SK-N-SH treated with all-trans-retinoic acid at 6 μM for 48 hours (cell line): ENCODE results near the gene YIPF4.

ENCODE experiments used
- ARNTL ChIP-seq: fragments of 450-650 bp; formaldehyde crosslinking; IDR thresholded peaks from 2 replicates; pipeline ENCODE4 v1.5.0; 2020; ENCODE audit warnings: low read depth, mild to moderate bottlenecking, moderate library complexity, borderline replicate concordance
- BACH2 ChIP-seq: fragments of 250-450 bp; sonication (Bioruptor Pico); IDR thresholded peaks from 2 replicates; pipeline ENCODE4 v1.9.0; 2021; ENCODE audit warnings: mild to moderate bottlenecking, borderline replicate concordance
- CREB5 ChIP-seq: fragments of 250-450 bp; sonication (Bioruptor Pico); IDR thresholded peaks from 2 replicates; pipeline ENCODE4 v1.5.1; 2020; ENCODE audit warnings: low read depth, mild to moderate bottlenecking, moderate library complexity
- CSRNP3 ChIP-seq: fragments of 250-450 bp; sonication (Bioruptor Pico); IDR thresholded peaks from 2 replicates; pipeline ENCODE4 v1.5.1; 2021; ENCODE audit warnings: mild to moderate bottlenecking, moderate library complexity
- GLIS3 ChIP-seq: fragments of 250-450 bp; sonication (Bioruptor Pico); IDR thresholded peaks from 2 replicates; pipeline ENCODE4 v1.5.0; 2020; ENCODE audit warnings: mild to moderate bottlenecking, moderate library complexity
- ISL1 ChIP-seq: fragments of 250-450 bp; sonication (Bioruptor Pico); IDR thresholded peaks from 2 replicates; pipeline ENCODE4 v2.1.2; 2022; ENCODE audit warnings: mild to moderate bottlenecking, moderate library complexity
- PATZ1 ChIP-seq: fragments of 250-450 bp; sonication (Bioruptor Pico); IDR thresholded peaks from 2 replicates; pipeline ENCODE4 v1.8.0; 2020; ENCODE audit warnings: mild to moderate bottlenecking, moderate library complexity, borderline replicate concordance
- RARB ChIP-seq: fragments of 250-450 bp; sonication (Bioruptor Pico); IDR thresholded peaks from 2 replicates; pipeline ENCODE4 v1.8.0; 2021; ENCODE audit warnings: mild to moderate bottlenecking, moderate library complexity
- SNAI2 ChIP-seq: fragments of 250-450 bp; sonication (Bioruptor Pico); IDR thresholded peaks from 2 replicates; pipeline ENCODE4 v1.5.0; 2020; ENCODE audit warnings: mild to moderate bottlenecking, moderate library complexity
- TCF4 ChIP-seq: fragments of 250-450 bp; sonication (Bioruptor Pico); IDR thresholded peaks from 2 replicates; pipeline ENCODE4 v1.8.0; 2021; ENCODE audit warnings: mild to moderate bottlenecking, moderate library complexity, borderline replicate concordance
- ZC3H10 ChIP-seq: fragments of 250-450 bp; sonication (Bioruptor Pico); IDR thresholded peaks from 2 replicates; pipeline ENCODE4 v1.5.1; 2021; ENCODE audit warnings: mild to moderate bottlenecking, moderate library complexity
- ZFP3 ChIP-seq: fragments of 250-450 bp; sonication (Bioruptor Pico); IDR thresholded peaks from 2 replicates; pipeline ENCODE4 v1.5.0; 2020; ENCODE audit warnings: mild to moderate bottlenecking, moderate library complexity
- ZNF70 ChIP-seq: fragments of 450-650 bp; formaldehyde crosslinking; IDR thresholded peaks from 2 replicates; pipeline ENCODE4 v1.5.0; 2020; ENCODE audit warnings: mild to moderate bottlenecking, moderate library complexity

GRCh38 chr2:32289165-32289999 lies 11.7 kb downstream of the YIPF4 start:
- no peak for TF ChIP-seq RARB (CRISPR knock-in tag)
- no peak for TF ChIP-seq BACH2 (CRISPR knock-in tag)
- no peak for TF ChIP-seq SNAI2 (CRISPR knock-in tag)
- no peak for TF ChIP-seq ARNTL (CRISPR knock-in tag)
- TF ChIP-seq ZNF70 (CRISPR knock-in tag) = no peak
- TF ChIP-seq ZFP3 (CRISPR knock-in tag) = no peak
- TF ChIP-seq TCF4 (CRISPR knock-in tag) = no peak
- TF ChIP-seq ZC3H10 (CRISPR knock-in tag) = no peak
- TF ChIP-seq CSRNP3 (CRISPR knock-in tag) = no peak
- no peak for TF ChIP-seq PATZ1 (CRISPR knock-in tag)
- no peak for TF ChIP-seq GLIS3 (CRISPR knock-in tag)
- TF ChIP-seq CREB5 (CRISPR knock-in tag) = no peak
- no peak for TF ChIP-seq ISL1 (CRISPR knock-in tag)
